ENCODE data around the gene RBM28. TPM values are rescaled to one million over a fixed set of nuclear protein-coding genes. Genes with fewer than 3 reads are reported as not detected.

The RBM28 gene
- total RNA-seq, 1 experiment from 2014 or later, result 70.0 TPM

- Histone ChIP-seq H3K4me1 (ENCODE audit: insufficient read depth, low read length) (no peaks in the 10 kb centered on the region), H3K23ac (ENCODE audit: insufficient read length, low read depth, low read length) (no peak overlapping the region), H2BK20ac (ENCODE audit: low read depth, low read length, poor library complexity, severe bottlenecking) (no peak overlapping the region), H2BK5ac (ENCODE audit: insufficient read length, low read length) (no peak overlapping the region), H2BK12ac (ENCODE audit: insufficient read length, low read depth, low read length) (no peak overlapping the region), H3K79me1 (ENCODE audit: insufficient read depth, low read depth, low read length, poor library complexity, severe bottlenecking) (peaks cover 4% of the 10 kb centered on the region), H4K91ac (ENCODE audit: insufficient read length, low read depth, low read length) (no peak overlapping the region), H3K23me2 (ENCODE audit: insufficient read length, low read depth, low read length, poor library complexity, severe bottlenecking) (peaks cover 8% of the 10 kb centered on the region), H3T11ph (ENCODE audit: low read length) (no peak overlapping the region), H3K27ac (ENCODE audit: insufficient read length, low read depth, low read length) (no peak overlapping the region), H3K18ac (ENCODE audit: insufficient read length, low read depth, low read length) (no peak overlapping the region), H4K20me1 (ENCODE audit: control insufficient read depth, insufficient read depth, insufficient read length) (no peaks in the 10 kb centered on the region), H2BK120ac (ENCODE audit: low read depth, low read length, poor library complexity, severe bottlenecking) (no peak overlapping the region), H3K9me3 (ENCODE audit: control insufficient read depth, low read depth, low read length) (no peaks in the 10 kb centered on the region), H3K27me3 (ENCODE audit: insufficient read depth, low read length) (no peaks in the 10 kb centered on the region), H3K4ac (ENCODE audit: low read depth, low read length) (no peak overlapping the region), H3K14ac (ENCODE audit: insufficient read depth, low read length) (no peak overlapping the region), H3K4me2 (ENCODE audit: insufficient read depth, insufficient read length, low read length) (no peak overlapping the region), H3K56ac (ENCODE audit: insufficient read length, low read depth, low read length) (no peak overlapping the region), H4K5ac (ENCODE audit: insufficient read length, low read depth, low read length) (no peak overlapping the region), H2AK5ac (ENCODE audit: insufficient read length, low read length) (no peak overlapping the region), H3K9ac (ENCODE audit: extremely low read depth, insufficient read length, low read length) (no peak overlapping the region), H2BK15ac (ENCODE audit: low read depth, low read length) (no peak overlapping the region), H2AFZ (ENCODE audit: low read length) (no peak overlapping the region), H3K79me2 (ENCODE audit: insufficient read depth, low read length) (peaks cover 12% of the 10 kb centered on the region; the same call in 1 of the 2 replicates), H4K8ac (replicated peaks; ENCODE audit: insufficient read length, low read depth, low read length) (no peak overlapping the region)
- H3K27me3 Mint-ChIP-seq (ENCODE audit: low read depth), result peaks cover 15% of the 10 kb centered on the region
- peaks cover 11 to 14% of the 10 kb centered on the region in 2 experiments for H3K4me1 Mint-ChIP-seq
- peaks cover 18 to 29% (median 28%) of the 10 kb centered on the region in 3 experiments; a peak in 5 of 7 replicates for H3K36me3 Mint-ChIP-seq (ENCODE audit: insufficient read depth in 1 of 3, low read depth in 3 of 3)
- H3K9me3 Mint-ChIP-seq, result no peaks in the 10 kb centered on the region
- DNase-seq, result no peak
- no peak for TF ChIP-seq CTCF (conservative IDR thresholded peaks at IDR 0.05)
- WGBS (ENCODE audit: extremely low coverage, insufficient read length, low lambda C conversion rate), result 100% methylated on average over 1 of the region's 6 CpGs
- peak overlapping the region; percentile 96 to 98; a peak in 4 of 5 replicates for H3K4me3 Mint-ChIP-seq
- no peak overlapping the region for H3K27ac Mint-ChIP-seq
These were observed 2.0 kb downstream of the RBM28 start for GRCh38 chr7:128341733-128342132.
